ENCODE results near the gene ARHGEF6. TPM values are rescaled to one million over a fixed set of nuclear protein-coding genes. Genes with fewer than 3 reads are reported as not detected.

ARHGEF6 gene
- total and polyA plus RNA-seq, 2 experiments from 2014 or later: 2.5 to 6.0 TPM

- Histone ChIP-seq H2AFZ (no peak overlapping the region), H3K4me1 (ENCODE audit: insufficient read depth) (no peaks in the 10 kb centered on the region), H3K4me2 (no peak overlapping the region), H3K4me3 (no peak overlapping the region), H3K79me2 (replicated peaks; ENCODE audit: insufficient read depth) (no peaks in the 10 kb centered on the region), H4K20me1 (replicated peaks; ENCODE audit: insufficient read depth) (no peaks in the 10 kb centered on the region), H3K36me3 (ENCODE audit: insufficient read depth) (no peaks in the 10 kb centered on the region), H3K27me3 (ENCODE audit: insufficient read depth) (no peaks in the 10 kb centered on the region), H3K27ac (ENCODE audit: low read depth) (no peak overlapping the region), H3K9me2 (ENCODE audit: insufficient read depth) (no peaks in the 10 kb centered on the region), H3F3A (replicated peaks; ENCODE audit: low read depth) (no peaks in the 10 kb centered on the region)
- H3K27ac Mint-ChIP-seq: no peak overlapping the region
- ATAC-seq (no peak), DNase-seq (ENCODE audit: low spot score) (no peak)
- H3K36me3 Mint-ChIP-seq (ENCODE audit: low read depth): no peaks in the 10 kb centered on the region
- no peaks in the 10 kb centered on the region for H3K4me1 Mint-ChIP-seq
- TF ChIP-seq CREB1 (CRISPR knock-in tag; IDR thresholded peaks at IDR 0.05; ENCODE audit: low read depth) (no peak), ZNF462 (CRISPR knock-in tag; IDR thresholded peaks at IDR 0.05) (no peak), STAT1 (IDR thresholded peaks at IDR 0.05; ENCODE audit: unreplicated experiment) (no peak), POLR2AphosphoS5 (IDR thresholded peaks at IDR 0.05; ENCODE audit: low read depth) (no peak)
- peaks cover 8% of the 10 kb centered on the region for H3K27me3 Mint-ChIP-seq (ENCODE audit: insufficient read depth, low read depth, poor library complexity)
- no peak overlapping the region for H3K4me3 Mint-ChIP-seq
- H3K9me3 Mint-ChIP-seq: peaks cover 4% of the 10 kb centered on the region; the same call in 1 of the 3 replicates
These were observed 115.4 kb downstream of the ARHGEF6 start for GRCh38 chrX:136665258-136665900.

GRCh38 chrX:136662976-136663375 lies 117.8 kb downstream of the ARHGEF6 start:
- no peak for ATAC-seq

More at GRCh38 chrX:136662976-136663375, 117.8 kb downstream of the ARHGEF6 start:
- Mint-ChIP-seq H3K4me1 (no peaks in the 10 kb centered on the region), H3K36me3 (ENCODE audit: low read depth) (no peaks in the 10 kb centered on the region), H3K4me3 (no peak overlapping the region), H3K27me3 (ENCODE audit: insufficient read depth, low read depth, poor library complexity) (peaks cover 5% of the 10 kb centered on the region), H3K9me3 (peaks cover 4% of the 10 kb centered on the region; the same call in 1 of the 3 replicates), H3K27ac (no peak overlapping the region)
- Histone ChIP-seq H3K27me3 (ENCODE audit: insufficient read depth) (no peaks in the 10 kb centered on the region), H3K79me2 (replicated peaks; ENCODE audit: insufficient read depth) (no peaks in the 10 kb centered on the region), H3K36me3 (ENCODE audit: insufficient read depth) (no peaks in the 10 kb centered on the region), H3K27ac (ENCODE audit: low read depth) (no peak overlapping the region), H3K4me1 (ENCODE audit: insufficient read depth) (no peaks in the 10 kb centered on the region), H3F3A (replicated peaks; ENCODE audit: low read depth) (no peaks in the 10 kb centered on the region), H3K4me3 (no peak overlapping the region), H4K20me1 (replicated peaks; ENCODE audit: insufficient read depth) (no peaks in the 10 kb centered on the region), H3K4me2 (no peak overlapping the region), H2AFZ (no peak overlapping the region), H3K9me2 (ENCODE audit: insufficient read depth) (no peaks in the 10 kb centered on the region)
- DNase-seq (ENCODE audit: low spot score): no peak
- TF ChIP-seq STAT1 (IDR thresholded peaks at IDR 0.05; ENCODE audit: unreplicated experiment) (no peak), JUNB (IDR thresholded peaks at IDR 0.05; ENCODE audit: unreplicated experiment) (no peak)

Data from GM23338 (cell line).